NOMO-1 treated with dmso at 0.1 percent for 144 hours (cell line): ENCODE measurements around the gene SYNM.

ENCODE experiments used
- DNase-seq: peaks from one replicate; lab custom pipeline; 2025; ENCODE audit not compliant: unreplicated experiment; lab: John Stamatoyannopoulos, UW

Gene SYNM

GRCh38 chr15:99120050-99120777 is 15.3 kb downstream of the SYNM start:
- no peak for DNase-seq

DNA sequence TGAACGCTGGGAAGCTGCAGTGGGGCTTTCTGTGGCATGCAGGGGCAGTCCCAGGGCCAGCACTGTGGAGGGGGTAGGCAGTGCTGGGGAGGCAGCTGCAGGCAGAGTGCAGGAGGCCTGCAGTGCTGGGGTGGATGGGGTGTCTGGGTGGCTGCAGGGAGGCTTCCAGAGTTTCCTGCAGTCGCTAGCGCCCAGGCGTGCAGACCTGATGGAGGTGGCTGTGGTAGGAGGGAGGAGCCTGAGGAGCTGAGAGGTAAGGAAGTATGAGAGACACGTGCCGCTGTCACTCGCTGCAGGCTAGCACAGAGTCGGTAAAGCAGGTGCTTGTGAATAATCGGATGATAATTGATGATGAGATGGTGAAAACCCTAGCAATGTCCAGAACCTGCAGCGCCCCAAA is 16.3 kb downstream of the SYNM start:
- no peak for DNase-seq

DNA sequence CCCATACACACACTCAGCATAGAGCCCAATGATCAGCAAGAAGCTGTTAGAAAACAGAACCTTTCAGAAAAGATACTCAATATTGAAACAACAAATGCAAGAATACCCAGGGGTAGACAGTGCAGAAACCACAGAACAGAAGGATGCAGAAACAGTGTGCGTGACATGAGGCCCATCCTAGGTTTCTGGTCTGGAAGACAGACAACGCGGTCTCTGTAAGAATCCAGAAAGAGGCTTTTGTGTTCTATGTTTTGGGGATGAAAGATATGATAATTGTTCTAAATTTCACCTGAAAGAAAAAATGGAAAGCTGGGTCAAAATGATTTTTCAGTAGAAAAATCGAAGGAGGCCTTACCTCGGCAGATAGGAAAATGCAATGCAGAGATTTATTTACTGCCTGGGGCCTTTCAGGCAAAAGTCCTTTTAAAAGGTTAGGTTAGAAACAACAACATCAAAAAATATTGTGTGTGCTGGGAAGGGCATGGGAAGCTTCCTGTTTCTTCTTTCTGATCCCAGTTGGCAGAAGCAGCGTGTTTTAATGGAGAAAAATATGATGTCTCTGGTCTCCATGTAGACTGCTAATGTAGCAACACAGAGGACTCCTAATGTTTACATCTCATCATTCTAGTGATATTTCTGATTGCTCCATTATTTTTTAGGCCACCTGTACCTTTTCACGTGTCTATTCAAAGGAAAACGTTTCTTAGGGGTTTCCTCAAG is 17.0 kb downstream of the SYNM start:
- no peak for DNase-seq

DNA sequence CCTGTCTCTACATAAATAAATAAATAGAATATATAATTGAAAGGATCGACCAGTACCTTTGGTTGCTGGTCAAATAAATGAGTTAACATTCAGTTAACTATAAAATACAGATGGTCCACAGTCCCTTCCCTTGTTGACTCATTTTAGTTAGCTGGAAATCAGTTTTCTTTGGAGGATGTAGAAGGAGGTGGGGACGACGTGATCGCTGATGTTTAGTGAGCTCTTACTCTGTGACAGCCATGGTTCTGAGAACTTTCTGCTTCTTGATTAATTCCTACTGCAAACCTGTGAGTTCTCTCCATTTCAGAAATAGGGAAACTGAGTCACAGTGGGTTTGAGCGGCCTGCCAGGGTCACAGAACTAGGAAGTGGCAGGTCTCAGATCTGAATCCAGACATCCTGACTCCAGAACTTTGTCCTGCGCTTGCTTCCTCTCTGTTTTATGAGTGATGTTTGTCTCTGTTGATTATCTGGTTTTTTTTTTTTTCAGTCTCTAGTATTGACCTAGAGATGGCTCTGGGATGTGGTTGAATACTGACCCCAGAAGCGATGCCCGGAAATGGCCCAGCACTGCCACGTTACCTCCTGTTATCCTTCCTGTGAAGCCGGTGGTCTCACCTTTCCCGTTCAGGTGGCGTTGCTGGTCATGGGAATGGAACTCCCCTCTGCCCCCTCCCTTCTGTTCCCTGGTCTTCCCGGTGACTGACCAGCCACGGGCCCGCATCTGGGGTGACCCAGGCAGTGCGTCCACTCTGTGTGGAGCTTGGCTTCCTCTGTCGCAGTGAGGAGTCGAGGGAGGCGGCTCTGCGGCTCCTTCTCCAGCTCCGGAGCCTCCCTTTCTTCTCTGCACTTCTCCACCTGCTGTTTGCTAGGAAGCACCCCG is 18.2 kb downstream of the SYNM start:
- DNase-seq = no peak

- DNase-seq = peak; percentile 81
Observed at GRCh38 chr15:99123713-99124451, 19.0 kb downstream of the SYNM start.

DNA sequence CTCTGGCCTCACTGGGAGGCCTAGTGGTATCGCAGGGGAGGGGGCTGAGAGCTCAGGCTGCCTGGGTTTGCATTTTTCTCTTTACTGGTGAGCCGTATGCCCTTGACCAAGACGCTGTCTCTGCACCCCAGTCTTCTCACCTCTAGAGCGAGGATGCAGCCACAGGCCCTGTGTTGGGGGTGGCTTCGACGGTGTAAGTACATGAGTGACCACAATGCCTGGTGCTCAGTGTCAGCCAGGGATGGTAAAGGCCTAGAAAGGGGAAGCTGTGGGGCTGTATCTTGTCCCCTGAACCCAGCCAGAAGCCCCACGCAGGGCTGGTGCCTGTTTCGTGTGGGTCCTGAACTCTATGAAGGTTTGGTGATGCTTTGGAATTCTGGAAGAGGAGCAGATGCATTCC is 19.8 kb downstream of the SYNM start:
- DNase-seq = no peak

DNA sequence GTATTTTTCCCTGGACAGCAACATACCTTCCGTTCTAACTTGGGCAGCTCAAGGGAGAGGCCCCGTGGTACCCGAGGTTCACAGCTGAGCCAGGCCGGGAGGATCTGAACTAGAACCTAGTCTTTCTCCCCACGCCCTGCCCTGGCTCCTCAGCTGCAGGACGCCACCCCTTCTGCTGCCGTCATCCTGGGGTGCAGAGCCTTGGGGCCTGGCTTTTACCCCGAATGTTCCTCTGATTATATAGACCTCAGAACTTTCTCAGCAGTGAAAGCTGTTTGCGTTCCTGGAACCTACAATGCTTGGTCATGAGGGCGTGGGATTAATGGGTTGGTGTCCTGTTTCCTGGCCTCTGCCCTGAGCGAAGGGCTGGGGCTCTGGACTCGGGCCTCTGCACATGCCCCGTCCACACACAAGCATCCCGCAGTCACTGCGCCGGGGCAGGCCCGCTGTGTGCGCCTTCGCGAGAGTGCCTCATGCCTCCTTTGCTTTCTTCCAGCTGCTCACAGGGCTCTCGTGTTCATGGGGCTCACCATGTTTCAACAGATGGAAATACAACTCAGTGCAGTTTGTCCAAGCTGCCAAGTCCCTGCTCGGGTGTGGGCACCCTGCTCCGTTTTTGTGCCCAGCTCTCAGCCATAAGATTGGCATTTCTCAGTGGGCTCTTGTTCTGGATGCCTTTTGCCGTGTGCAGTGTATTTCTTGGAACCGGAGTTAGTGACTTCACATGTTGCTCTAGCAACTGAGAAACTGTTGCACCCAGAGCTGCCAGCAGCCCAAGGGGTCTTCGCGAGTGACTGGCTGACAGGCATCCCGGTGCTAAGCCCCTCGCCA is 20.4 kb downstream of the SYNM start:
- no peak for DNase-seq

DNA sequence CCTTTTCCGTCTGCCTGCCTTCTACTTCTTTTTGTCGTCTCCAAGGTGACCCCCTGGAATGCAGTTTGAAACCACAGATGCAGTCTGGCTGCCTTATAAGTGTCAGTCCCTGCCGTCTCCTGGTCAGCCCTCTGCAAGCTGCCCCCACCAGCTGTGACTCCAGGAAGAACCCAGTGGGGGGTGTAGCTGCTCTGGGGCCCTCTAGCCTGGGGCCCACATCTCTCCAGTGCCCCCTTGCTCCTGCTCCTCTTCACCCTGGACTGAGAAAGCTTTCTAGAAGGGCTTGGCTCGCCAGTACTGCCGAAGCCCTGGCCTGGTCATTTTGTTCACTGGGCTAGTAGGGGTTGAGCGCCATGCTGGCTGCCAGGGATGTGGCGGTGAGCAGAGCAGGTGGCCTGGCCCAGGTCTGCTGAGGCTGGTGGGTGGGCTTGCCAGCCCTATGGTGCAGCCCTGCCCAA is 21.3 kb downstream of the SYNM start:
- DNase-seq = no peak

DNA sequence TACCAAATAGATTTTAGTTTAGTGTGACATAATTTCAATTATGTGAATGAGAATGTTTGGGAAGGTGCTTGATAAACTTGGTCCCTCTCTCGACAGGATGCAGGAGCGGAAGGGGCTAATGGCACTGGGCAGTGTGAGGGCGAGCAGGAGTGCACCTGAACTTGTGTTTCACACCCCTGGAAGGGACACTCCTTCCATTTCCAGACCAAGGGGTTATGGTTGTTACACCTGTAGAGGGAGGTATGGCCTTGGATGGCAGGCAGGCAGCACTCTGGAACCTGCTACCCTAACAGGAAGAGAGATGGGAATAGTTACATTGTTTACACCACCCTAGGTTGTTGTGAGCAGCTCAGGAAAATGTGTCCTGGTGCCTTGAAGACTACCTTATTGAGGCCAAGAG is 22.1 kb downstream of the SYNM start:
- no peak for DNase-seq

DNA sequence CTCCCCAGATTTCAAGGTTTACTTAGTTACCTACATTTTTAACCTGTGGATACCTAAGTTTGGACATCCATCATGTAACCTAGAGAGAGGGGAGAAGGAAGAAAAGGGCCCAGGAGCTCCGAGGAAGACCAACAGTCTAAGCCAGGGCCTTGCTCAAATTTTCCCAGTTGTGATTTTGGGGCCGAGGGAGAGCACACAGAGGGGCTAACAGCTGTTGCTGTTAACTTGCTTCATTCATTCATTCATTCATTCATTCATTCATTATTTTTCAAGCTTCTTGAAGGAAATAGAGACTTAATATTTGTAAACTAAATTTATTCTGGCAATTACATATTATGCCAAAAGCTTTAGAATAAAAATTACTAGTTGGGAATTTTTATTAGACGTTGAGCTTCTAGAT is 22.9 kb downstream of the SYNM start:
- DNase-seq = no peak

DNA sequence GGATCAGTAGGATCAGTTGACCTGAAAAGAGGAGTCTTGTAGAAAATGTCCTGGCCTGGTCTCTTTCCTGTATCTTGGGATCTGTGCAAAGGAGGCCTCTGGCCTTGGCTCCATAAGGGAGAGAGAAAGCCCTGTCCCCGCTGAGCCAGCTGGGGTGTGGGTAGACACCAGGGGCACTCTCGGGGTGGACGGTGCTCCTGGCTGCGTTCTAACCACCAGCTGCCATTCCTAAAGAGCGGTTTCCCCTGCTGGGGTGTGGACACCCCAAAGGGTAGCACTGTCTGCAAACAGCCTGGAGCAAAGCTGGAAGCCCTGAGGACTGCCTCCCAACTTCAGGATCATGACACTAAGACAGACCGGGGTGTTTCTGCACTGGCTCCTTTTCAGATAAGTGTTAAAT is 23.5 kb downstream of the SYNM start:
- DNase-seq = no peak

DNA sequence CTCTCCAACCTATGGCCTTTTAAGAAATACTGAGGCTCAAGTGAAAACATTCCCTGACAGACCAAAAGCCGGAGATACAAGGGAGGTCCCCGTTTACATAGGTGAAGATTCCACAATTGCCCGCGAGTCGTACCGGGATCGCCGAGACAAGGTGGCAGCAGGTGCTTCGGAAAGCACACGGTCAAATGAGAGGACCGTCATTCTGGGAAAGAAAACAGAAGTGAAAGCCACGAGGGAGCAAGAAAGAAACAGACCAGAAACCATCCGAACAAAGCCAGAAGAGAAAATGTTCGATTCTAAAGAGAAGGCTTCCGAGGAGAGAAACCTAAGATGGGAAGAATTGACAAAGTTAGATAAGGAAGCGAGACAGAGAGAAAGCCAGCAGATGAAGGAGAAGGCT is 24.8 kb downstream of the SYNM start:
- no peak for DNase-seq

DNA sequence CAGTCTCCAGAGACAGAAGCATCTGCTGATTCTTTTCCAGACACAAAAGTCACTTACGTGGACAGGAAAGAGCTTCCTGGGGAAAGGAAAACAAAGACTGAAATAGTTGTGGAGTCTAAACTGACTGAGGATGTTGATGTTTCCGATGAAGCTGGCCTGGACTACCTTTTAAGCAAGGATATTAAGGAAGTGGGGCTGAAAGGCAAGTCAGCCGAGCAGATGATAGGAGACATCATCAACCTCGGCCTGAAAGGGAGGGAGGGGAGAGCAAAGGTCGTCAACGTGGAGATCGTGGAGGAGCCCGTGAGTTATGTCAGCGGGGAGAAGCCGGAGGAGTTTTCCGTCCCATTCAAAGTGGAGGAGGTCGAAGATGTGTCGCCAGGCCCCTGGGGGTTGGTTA is 25.4 kb downstream of the SYNM start:
- no peak for DNase-seq

GRCh38 chr15:99130765-99131440 is 26.0 kb downstream of the SYNM start:
- no peak for DNase-seq

DNA sequence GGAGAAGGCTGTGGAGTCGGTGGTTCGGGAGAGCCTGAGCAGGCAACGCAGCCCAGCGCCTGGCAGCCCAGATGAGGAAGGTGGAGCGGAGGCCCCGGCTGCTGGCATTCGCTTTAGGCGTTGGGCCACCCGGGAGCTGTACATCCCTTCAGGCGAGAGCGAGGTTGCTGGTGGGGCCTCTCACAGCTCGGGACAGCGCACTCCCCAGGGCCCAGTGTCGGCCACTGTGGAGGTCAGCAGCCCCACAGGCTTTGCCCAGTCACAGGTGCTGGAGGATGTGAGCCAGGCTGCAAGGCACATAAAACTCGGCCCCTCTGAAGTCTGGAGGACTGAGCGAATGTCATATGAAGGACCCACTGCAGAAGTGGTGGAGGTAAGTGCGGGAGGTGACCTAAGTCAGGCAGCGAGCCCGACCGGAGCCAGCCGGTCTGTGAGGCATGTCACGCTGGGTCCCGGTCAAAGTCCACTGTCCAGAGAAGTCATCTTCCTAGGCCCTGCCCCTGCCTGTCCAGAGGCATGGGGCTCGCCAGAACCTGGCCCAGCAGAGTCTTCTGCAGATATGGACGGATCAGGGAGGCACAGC is 26.7 kb downstream of the SYNM start:
- no peak for DNase-seq

DNA sequence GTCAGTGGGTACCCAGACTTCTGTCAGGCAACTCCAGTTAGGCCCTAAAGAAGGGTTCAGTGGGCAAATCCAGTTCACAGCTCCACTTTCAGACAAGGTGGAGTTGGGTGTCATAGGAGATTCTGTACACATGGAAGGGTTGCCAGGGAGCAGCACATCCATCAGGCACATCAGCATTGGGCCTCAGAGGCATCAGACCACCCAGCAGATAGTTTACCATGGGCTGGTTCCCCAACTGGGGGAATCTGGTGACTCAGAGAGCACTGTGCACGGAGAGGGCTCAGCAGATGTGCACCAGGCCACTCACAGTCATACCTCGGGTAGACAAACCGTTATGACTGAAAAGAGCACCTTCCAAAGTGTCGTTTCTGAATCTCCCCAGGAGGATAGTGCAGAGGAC is 27.2 kb downstream of the SYNM start:
- DNase-seq = no peak

- no peak for DNase-seq
Observed at GRCh38 chr15:99132634-99133287, 27.9 kb downstream of the SYNM start.

DNA sequence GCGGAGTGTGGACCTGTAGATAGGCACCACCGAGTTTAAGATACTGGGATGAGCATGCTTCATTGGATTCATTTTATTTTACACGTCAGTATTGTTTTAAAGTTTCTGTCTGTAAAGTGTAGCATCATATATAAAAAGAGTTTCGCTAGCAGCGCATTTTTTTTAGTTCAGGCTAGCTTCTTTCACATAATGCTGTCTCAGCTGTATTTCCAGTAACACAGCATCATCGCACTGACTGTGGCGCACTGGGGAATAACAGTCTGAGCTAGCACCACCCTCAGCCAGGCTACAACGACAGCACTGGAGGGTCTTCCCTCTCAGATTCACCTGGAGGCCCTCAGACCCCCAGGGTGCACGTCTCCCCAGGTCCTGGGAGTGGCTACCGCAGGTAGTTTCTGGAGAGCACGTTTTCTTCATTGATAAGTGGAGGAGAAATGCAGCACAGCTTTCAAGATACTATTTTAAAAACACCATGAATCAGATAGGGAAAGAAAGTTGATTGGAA is 29.5 kb downstream of the SYNM start:
- DNase-seq = no peak

GRCh38 chr15:99135194-99135593 is 30.3 kb downstream of the SYNM start:
- DNase-seq = no peak
